WTC11 (cell line): Measurements from ENCODE around the gene NLRC5. TPM values are rescaled to one million over a fixed set of nuclear protein-coding genes. Genes with fewer than 3 reads are reported as not detected.

Experiments used
- ATAC-seq: fragments of 200-7000 bp; cut with Tn5 transposase; 2 replicates; pipeline ENCODE4 v1.10.0; 2021; ENCODE audit warnings: mild to moderate bottlenecking, moderate library complexity
- CTCF ChIA-PET: fragments of 300-600 bp; sonication (Branson Sonifier 250); formaldehyde crosslinking; loops from one replicate; lab custom pipeline; 2021; ENCODE audit warnings: antibody characterized with exemption; lab: Charles Lee
- POLR2A ChIA-PET: fragments of 350-600 bp; sonication (Branson Sonifier 250); formaldehyde crosslinking; loops from one replicate; lab custom pipeline; 2021; ENCODE audit warnings: antibody characterized with exemption; lab: Charles Lee
- DNase-seq: peaks from one replicate; pipeline ENCODE4 v3.0.0; 2021; ENCODE audit warnings: low spot score
- H3K27ac Mint-ChIP-seq: 2 replicates; pipeline ENCODE4 v1.8.0; 2021; ENCODE audit warnings: mixed read lengths
- H3K27me3 Mint-ChIP-seq: 2 replicates; pipeline ENCODE4 v1.8.0; 2021; ENCODE audit warnings: low read depth, mild to moderate bottlenecking, moderate library complexity, mixed read lengths
- H3K36me3 Mint-ChIP-seq: 2 replicates; pipeline ENCODE4 v1.8.0; 2021; ENCODE audit warnings: mixed read lengths
- H3K4me1 Mint-ChIP-seq: 2 replicates; pipeline ENCODE4 v1.8.0; 2022; ENCODE audit warnings: mixed read lengths
- H3K4me3 Mint-ChIP-seq: 2 replicates; pipeline ENCODE4 v1.8.0; 2021; ENCODE audit warnings: mild to moderate bottlenecking, moderate library complexity, mixed read lengths
- H3K9me3 Mint-ChIP-seq: 2 replicates; pipeline ENCODE4 v1.8.0; 2021; ENCODE audit warnings: mixed read lengths
- ARID4B ChIP-seq: sonication (generic); formaldehyde crosslinking; IDR thresholded peaks from 2 replicates; pipeline ENCODE4 v1.8.0; 2023; ENCODE audit warnings: missing genetic modification reagents, mild to moderate bottlenecking, borderline replicate concordance
- ATF1 ChIP-seq: sonication (generic); formaldehyde crosslinking; IDR thresholded peaks from 2 replicates; pipeline ENCODE4 v1.8.1; 2023; ENCODE audit warnings: mild to moderate bottlenecking, moderate library complexity, missing genetic modification reagents
- ELF4 ChIP-seq: sonication (generic); formaldehyde crosslinking; IDR thresholded peaks from 2 replicates; pipeline ENCODE4 v1.8.1; 2022; ENCODE audit warnings: low read depth, mild to moderate bottlenecking, moderate library complexity, missing genetic modification reagents
- ERG ChIP-seq: fragments of 250-450 bp; sonication (Bioruptor Pico); IDR thresholded peaks from 2 replicates; pipeline ENCODE4 v1.8.0; 2021; ENCODE audit warnings: mild to moderate bottlenecking
- GRHL2 ChIP-seq: fragments of 250-450 bp; sonication (Bioruptor Pico); IDR thresholded peaks from 2 replicates; pipeline ENCODE4 v1.8.0; 2022; ENCODE audit warnings: mild to moderate bottlenecking, moderate library complexity; ENCODE audit not compliant: insufficient replicate concordance, severe bottlenecking
- MYBL2 ChIP-seq: sonication (generic); formaldehyde crosslinking; IDR thresholded peaks from 2 replicates; pipeline ENCODE4 v1.8.1; 2023; ENCODE audit warnings: mild to moderate bottlenecking, moderate library complexity, missing genetic modification reagents
- NFATC4 ChIP-seq: fragments of 250-450 bp; sonication (Bioruptor Pico); IDR thresholded peaks from 2 replicates; pipeline ENCODE4 v1.9.0; 2021; ENCODE audit warnings: mild to moderate bottlenecking
- PRDM15 ChIP-seq: sonication (generic); formaldehyde crosslinking; IDR thresholded peaks from 2 replicates; pipeline ENCODE4 v1.8.0; 2022; ENCODE audit warnings: missing genetic modification reagents
- PREB ChIP-seq: sonication (generic); formaldehyde crosslinking; IDR thresholded peaks from 2 replicates; pipeline ENCODE4 v1.8.1; 2022; ENCODE audit warnings: mild to moderate bottlenecking, missing genetic modification reagents, moderate library complexity, borderline replicate concordance
- RELA ChIP-seq: sonication (generic); formaldehyde crosslinking; IDR thresholded peaks from 2 replicates; pipeline ENCODE4 v1.8.1; 2022; ENCODE audit warnings: missing genetic modification reagents, mild to moderate bottlenecking, borderline replicate concordance
- ZBTB21 ChIP-seq: sonication (generic); formaldehyde crosslinking; IDR thresholded peaks from 2 replicates; pipeline ENCODE4 v1.8.1; 2023; ENCODE audit warnings: mild to moderate bottlenecking, missing genetic modification reagents, borderline replicate concordance
- ZNF263 ChIP-seq: sonication (generic); formaldehyde crosslinking; IDR thresholded peaks from 2 replicates; pipeline ENCODE4 v1.8.1; 2022; ENCODE audit warnings: low read depth, mild to moderate bottlenecking, moderate library complexity, missing genetic modification reagents
- ZNF317 ChIP-seq: sonication (generic); formaldehyde crosslinking; IDR thresholded peaks from 2 replicates; pipeline ENCODE4 v1.8.1; 2023; ENCODE audit warnings: low read depth, mild to moderate bottlenecking, moderate library complexity, missing genetic modification reagents, borderline replicate concordance
- ZNF416 ChIP-seq: fragments of 250-450 bp; sonication (Bioruptor Pico); IDR thresholded peaks from 2 replicates; pipeline ENCODE4 v1.9.0; 2021; ENCODE audit warnings: mild to moderate bottlenecking, inconsistent platforms
- ZSCAN18 ChIP-seq: fragments of 250-450 bp; sonication (Bioruptor Pico); IDR thresholded peaks from 2 replicates; pipeline ENCODE4 v2.1.2; 2022; ENCODE audit warnings: mild to moderate bottlenecking, moderate library complexity
- total RNA-seq: library from RNA; stranded (reverse); gene quantifications from 3 replicates; pipeline ENCODE4 v1.2.3, GENCODE V29; 2021
- TF ChIP-seq, protein P1 (sequence below): sonication (generic); formaldehyde crosslinking; IDR thresholded peaks from 2 replicates; pipeline ENCODE4 v1.8.1; 2022; ENCODE audit warnings: missing genetic modification reagents, borderline replicate concordance
- TF ChIP-seq, protein P2 (sequence below): sonication (generic); formaldehyde crosslinking; IDR thresholded peaks from 2 replicates; pipeline ENCODE4 v1.8.0; 2023; ENCODE audit warnings: missing genetic modification reagents
- TF ChIP-seq, protein P3 (sequence below): fragments of 250-450 bp; sonication (Bioruptor Pico); IDR thresholded peaks from 2 replicates; pipeline ENCODE4 v1.9.0; 2021; ENCODE audit warnings: moderate library complexity, mild to moderate bottlenecking, inconsistent platforms, borderline replicate concordance

Gene NLRC5
- total RNA-seq, 1 experiment from 2014 or later, result 2.8 TPM

DNA sequence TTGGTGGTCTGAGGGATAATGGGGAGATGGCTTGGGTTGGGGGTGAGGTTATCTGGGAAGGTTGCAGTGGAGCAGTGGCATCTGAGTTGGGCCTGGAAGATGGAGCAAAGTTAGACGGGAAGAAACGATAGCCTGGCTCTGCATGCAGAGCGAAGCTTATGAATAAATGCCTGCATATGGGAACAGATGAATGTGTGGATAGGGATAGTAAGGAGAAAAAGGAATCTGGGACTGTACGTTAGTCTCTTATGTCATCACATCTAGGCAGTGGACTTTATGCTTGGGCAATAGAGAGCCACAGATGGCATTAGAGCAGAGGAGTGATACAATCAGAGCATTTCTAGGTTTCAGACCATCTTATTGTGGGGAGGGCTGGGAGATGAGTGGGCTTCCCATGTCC, 136.0 kb downstream of the NLRC5 start:
- DNase-seq (no peak), ATAC-seq (no peak)
- Mint-ChIP-seq H3K4me1 (peaks cover 6% of the 10 kb centered on the region; the same call in 1 of the 2 replicates), H3K9me3 (0 out of 2 replicates have a peak, but pooled peaks cover 3% of the 10 kb centered on the region), H3K27ac (no peak overlapping the region), H3K4me3 (no peak overlapping the region), H3K27me3 (no peaks in the 10 kb centered on the region), H3K36me3 (no peaks in the 10 kb centered on the region)
- TF ChIP-seq PRDM15 (no peak), PREB (no peak), NFATC4 (no peak), ATF1 (CRISPR knock-in tag) (no peak), RELA (no peak), ZNF263 (no peak), ZSCAN18 (CRISPR knock-in tag) (no peak), MYBL2 (CRISPR knock-in tag) (no peak), ZBTB21 (CRISPR knock-in tag) (no peak), ERG (CRISPR knock-in tag) (no peak), ZNF416 (CRISPR knock-in tag) (no peak), ZNF317 (CRISPR knock-in tag) (no peak), ELF4 (CRISPR knock-in tag) (no peak), ARID4B (CRISPR knock-in tag) (no peak), GRHL2 (CRISPR knock-in tag) (no peak)
- TF ChIP-seq, protein P1, sequence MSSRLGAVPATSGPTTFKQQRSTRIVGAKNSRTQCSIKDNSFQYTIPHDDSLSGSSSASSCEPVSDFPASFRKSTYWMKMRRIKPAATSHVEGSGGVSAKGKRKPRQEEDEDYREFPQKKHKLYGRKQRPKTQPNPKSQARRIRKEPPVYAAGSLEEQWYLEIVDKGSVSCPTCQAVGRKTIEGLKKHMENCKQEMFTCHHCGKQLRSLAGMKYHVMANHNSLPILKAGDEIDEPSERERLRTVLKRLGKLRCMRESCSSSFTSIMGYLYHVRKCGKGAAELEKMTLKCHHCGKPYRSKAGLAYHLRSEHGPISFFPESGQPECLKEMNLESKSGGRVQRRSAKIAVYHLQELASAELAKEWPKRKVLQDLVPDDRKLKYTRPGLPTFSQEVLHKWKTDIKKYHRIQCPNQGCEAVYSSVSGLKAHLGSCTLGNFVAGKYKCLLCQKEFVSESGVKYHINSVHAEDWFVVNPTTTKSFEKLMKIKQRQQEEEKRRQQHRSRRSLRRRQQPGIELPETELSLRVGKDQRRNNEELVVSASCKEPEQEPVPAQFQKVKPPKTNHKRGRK, result no peak
- TF ChIP-seq, protein P2, sequence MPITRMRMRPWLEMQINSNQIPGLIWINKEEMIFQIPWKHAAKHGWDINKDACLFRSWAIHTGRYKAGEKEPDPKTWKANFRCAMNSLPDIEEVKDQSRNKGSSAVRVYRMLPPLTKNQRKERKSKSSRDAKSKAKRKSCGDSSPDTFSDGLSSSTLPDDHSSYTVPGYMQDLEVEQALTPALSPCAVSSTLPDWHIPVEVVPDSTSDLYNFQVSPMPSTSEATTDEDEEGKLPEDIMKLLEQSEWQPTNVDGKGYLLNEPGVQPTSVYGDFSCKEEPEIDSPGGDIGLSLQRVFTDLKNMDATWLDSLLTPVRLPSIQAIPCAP (CRISPR knock-in tag), result no peak
- TF ChIP-seq, protein P3, sequence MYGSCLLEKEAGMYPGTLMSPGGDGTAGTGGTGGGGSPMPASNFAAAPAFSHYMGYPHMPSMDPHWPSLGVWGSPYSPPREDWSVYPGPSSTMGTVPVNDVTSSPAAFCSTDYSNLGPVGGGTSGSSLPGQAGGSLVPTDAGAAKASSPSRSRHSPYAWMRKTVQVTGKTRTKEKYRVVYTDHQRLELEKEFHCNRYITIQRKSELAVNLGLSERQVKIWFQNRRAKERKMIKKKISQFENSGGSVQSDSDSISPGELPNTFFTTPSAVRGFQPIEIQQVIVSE (CRISPR knock-in tag), result no peak
- CTCF ChIA-PET, result no interaction called here
- POLR2A ChIA-PET, result no interaction called here
